ENCODE results near the gene PSMD3. TPM values are rescaled to one million over a fixed set of nuclear protein-coding genes. Genes with fewer than 3 reads are reported as not detected.
A peak's percentile ranks its signal among the peaks of the same experiment; 100 is the strongest.
"Not testable (repeated sequence)": the region's sequence is repeated elsewhere in the genome, so short reads cannot be mapped to it uniquely, and the experiment has no call there.

Gene PSMD3
- total RNA-seq, 1 donor from 2014 or later, result 95.8 TPM

- no peak for DNase-seq (ENCODE audit: low read depth in 2 of 2)
Observed at GRCh38 chr17:39996800-39997199, 16.2 kb downstream of the PSMD3 start.

- no peak for DNase-seq (ENCODE audit: low read depth in 2 of 2)
Observed at GRCh38 chr17:39997543-39997942, 16.9 kb downstream of the PSMD3 start.

GRCh38 chr17:39999067-39999466, 18.5 kb downstream of the PSMD3 start:
- no peak for DNase-seq (ENCODE audit: low read depth in 2 of 2)

- no peak for DNase-seq (ENCODE audit: low read depth in 2 of 2)
Observed at GRCh38 chr17:40000161-40000560, 19.6 kb downstream of the PSMD3 start.

GRCh38 chr17:40001335-40001734, 20.7 kb downstream of the PSMD3 start:
- not testable (repeated sequence) for DNase-seq (ENCODE audit: low read depth in 2 of 2)

GRCh38 chr17:40004072-40004471, 23.5 kb downstream of the PSMD3 start:
- no peak for DNase-seq (ENCODE audit: low read depth in 2 of 2)

- no peak for DNase-seq (ENCODE audit: low read depth in 2 of 2)
Observed at GRCh38 chr17:40004712-40005111, 24.1 kb downstream of the PSMD3 start.

- DNase-seq (ENCODE audit: low read depth in 2 of 2), result no peak
Observed at GRCh38 chr17:40005520-40005919, 24.9 kb downstream of the PSMD3 start.

- DNase-seq (ENCODE audit: low read depth in 2 of 2), result not testable (repeated sequence)
Observed at GRCh38 chr17:40010946-40011500, 30.4 kb downstream of the PSMD3 start.

GRCh38 chr17:40012017-40012647, 31.5 kb downstream of the PSMD3 start:
- DNase-seq (ENCODE audit: low read depth in 2 of 2), result not testable (repeated sequence)

- peak in 1 of 2 donors; percentile 81 for DNase-seq (ENCODE audit: low read depth in 2 of 2)
Observed at GRCh38 chr17:40014375-40014980, 33.9 kb downstream of the PSMD3 start.

- peak in 1 of 2 donors; percentile 47 for DNase-seq (ENCODE audit: low read depth in 2 of 2)
Observed at GRCh38 chr17:40015005-40015997, 34.7 kb downstream of the PSMD3 start, which contains the start of gene CSF3. Gene CSF3, plus strand, starts transcription at chr17:40015440. Its CDS starts 35 bp downstream, at chr17:40015475.

GRCh38 chr17:40015998-40016985, 35.7 kb downstream of the PSMD3 start:
- DNase-seq (ENCODE audit: low read depth in 2 of 2), result no peak

- no peak for DNase-seq (ENCODE audit: low read depth in 2 of 2)
Observed at GRCh38 chr17:40017422-40018080, 36.9 kb downstream of the PSMD3 start.

- DNase-seq (ENCODE audit: low read depth in 2 of 2), result no peak
Observed at GRCh38 chr17:40018211-40019121, 37.9 kb downstream of the PSMD3 start.

GRCh38 chr17:40019140-40019991, 38.8 kb downstream of the PSMD3 start:
- DNase-seq (ENCODE audit: low read depth in 2 of 2), result peak in 1 of 2 donors; percentile 92

GRCh38 chr17:40020146-40020545, 39.5 kb downstream of the PSMD3 start:
- DNase-seq (ENCODE audit: low read depth in 2 of 2), result no peak

- peak in 1 of 2 donors; percentile 85 for DNase-seq (ENCODE audit: low read depth in 2 of 2)
Observed at GRCh38 chr17:40021451-40021971, 40.9 kb downstream of the PSMD3 start.
